ENCODE data around the gene DAPK2.

The DAPK2 gene

GRCh38 chr15:64011736-64012135 is 34.5 kb downstream of the DAPK2 start:
- no peak overlapping the region for H2AFZ ChIP-seq (ENCODE audit: low read depth, low read length)
- peaks cover 11% of the 10 kb centered on the region for H3K27me3 ChIP-seq (ENCODE audit: insufficient read depth, low read length, poor library complexity)
- no peak for DNase-seq
- H3K4me3 ChIP-seq (ENCODE audit: low read depth in 1 of 2, low read length in 2 of 2), result no peak overlapping the region
- no peak overlapping the region for H3K4me2 ChIP-seq (ENCODE audit: insufficient read depth, low read length)
- H3K9me3 ChIP-seq (ENCODE audit: insufficient read depth, low read length, severe bottlenecking), result no peaks in the 10 kb centered on the region
- H3K4me1 ChIP-seq (ENCODE audit: insufficient read depth, low read length), result no peaks in the 10 kb centered on the region
- H3K79me2 ChIP-seq (ENCODE audit: insufficient read depth, low read length), result no peaks in the 10 kb centered on the region
- no peaks in the 10 kb centered on the region for H4K20me1 ChIP-seq (ENCODE audit: insufficient read depth, low read length)
- TF ChIP-seq CTCF (IDR thresholded peaks at IDR 0.05; ENCODE audit: borderline replicate concordance, extremely low read depth, low read length, poor library complexity, severe bottlenecking), result no peak
- ATAC-seq (ENCODE audit: insufficient read depth, low read depth), result no peak
- no peak overlapping the region for H3K27ac ChIP-seq (ENCODE audit: low read length)
- no peaks in the 10 kb centered on the region for H3K36me3 ChIP-seq (ENCODE audit: insufficient read depth, low read length)
- no peak overlapping the region for H3K9ac ChIP-seq (ENCODE audit: low read depth, low read length)

GRCh38 chr15:64010719-64011118 is 35.6 kb downstream of the DAPK2 start:
- Histone ChIP-seq H4K20me1 (ENCODE audit: insufficient read depth, low read length) (no peaks in the 10 kb centered on the region), H3K36me3 (ENCODE audit: insufficient read depth, low read length) (no peaks in the 10 kb centered on the region), H3K9me3 (ENCODE audit: insufficient read depth, low read length, severe bottlenecking) (no peaks in the 10 kb centered on the region), H3K4me2 (ENCODE audit: insufficient read depth, low read length) (no peak overlapping the region), H3K4me1 (ENCODE audit: insufficient read depth, low read length) (no peaks in the 10 kb centered on the region), H2AFZ (ENCODE audit: low read depth, low read length) (no peak overlapping the region), H3K27me3 (ENCODE audit: insufficient read depth, low read length, poor library complexity) (peaks cover 11% of the 10 kb centered on the region), H3K79me2 (ENCODE audit: insufficient read depth, low read length) (no peaks in the 10 kb centered on the region), H3K9ac (ENCODE audit: low read depth, low read length) (no peak overlapping the region), H3K4me3 (ENCODE audit: low read depth in 1 of 2, low read length in 2 of 2) (no peak overlapping the region), H3K27ac (ENCODE audit: low read length) (no peak overlapping the region)
- TF ChIP-seq CTCF (IDR thresholded peaks at IDR 0.05; ENCODE audit: borderline replicate concordance, extremely low read depth, low read length, poor library complexity, severe bottlenecking) (no peak), EZH2 (IDR thresholded peaks at IDR 0.05; ENCODE audit: borderline replicate concordance, low read depth, low read length, severe bottlenecking) (no peak)
- ATAC-seq (ENCODE audit: insufficient read depth, low read depth), result peak; percentile 97
- peak; percentile 68 for DNase-seq

GRCh38 chr15:64009798-64010261 is 36.5 kb downstream of the DAPK2 start:
- H3K4me2 ChIP-seq (ENCODE audit: insufficient read depth, low read length), result no peak overlapping the region
- no peak for TF ChIP-seq EZH2 (IDR thresholded peaks at IDR 0.05; ENCODE audit: borderline replicate concordance, low read depth, low read length, severe bottlenecking)
- TF ChIP-seq CTCF (IDR thresholded peaks at IDR 0.05; ENCODE audit: borderline replicate concordance, extremely low read depth, low read length, poor library complexity, severe bottlenecking), result no peak
- no peak overlapping the region for H3K9ac ChIP-seq (ENCODE audit: low read depth, low read length)
- H3K79me2 ChIP-seq (ENCODE audit: insufficient read depth, low read length), result no peaks in the 10 kb centered on the region
- DNase-seq (no peak), ATAC-seq (ENCODE audit: insufficient read depth, low read depth) (no peak)
- no peaks in the 10 kb centered on the region for H4K20me1 ChIP-seq (ENCODE audit: insufficient read depth, low read length)
- no peak overlapping the region for H3K4me3 ChIP-seq (ENCODE audit: low read depth in 1 of 2, low read length in 2 of 2)
- no peaks in the 10 kb centered on the region for H3K36me3 ChIP-seq (ENCODE audit: insufficient read depth, low read length)
- H3K9me3 ChIP-seq (ENCODE audit: insufficient read depth, low read length, severe bottlenecking), result no peaks in the 10 kb centered on the region
- peaks cover 11% of the 10 kb centered on the region for H3K27me3 ChIP-seq (ENCODE audit: insufficient read depth, low read length, poor library complexity)
- H3K4me1 ChIP-seq (ENCODE audit: insufficient read depth, low read length), result no peaks in the 10 kb centered on the region
- H3K27ac ChIP-seq (ENCODE audit: low read length), result no peak overlapping the region
- H2AFZ ChIP-seq (ENCODE audit: low read depth, low read length), result no peak overlapping the region

- no peaks in the 10 kb centered on the region for H4K20me1 ChIP-seq (ENCODE audit: insufficient read depth, low read length)
- TF ChIP-seq EZH2 (IDR thresholded peaks at IDR 0.05; ENCODE audit: borderline replicate concordance, low read depth, low read length, severe bottlenecking) (no peak), CTCF (IDR thresholded peaks at IDR 0.05; ENCODE audit: borderline replicate concordance, extremely low read depth, low read length, poor library complexity, severe bottlenecking) (no peak)
- no peak overlapping the region for H3K27ac ChIP-seq (ENCODE audit: low read length)
- no peaks in the 10 kb centered on the region for H3K36me3 ChIP-seq (ENCODE audit: insufficient read depth, low read length)
- no peaks in the 10 kb centered on the region for H3K79me2 ChIP-seq (ENCODE audit: insufficient read depth, low read length)
- no peaks in the 10 kb centered on the region for H3K9me3 ChIP-seq (ENCODE audit: insufficient read depth, low read length, severe bottlenecking)
- H3K4me2 ChIP-seq (ENCODE audit: insufficient read depth, low read length), result no peak overlapping the region
- H3K4me1 ChIP-seq (ENCODE audit: insufficient read depth, low read length), result no peaks in the 10 kb centered on the region
- peaks cover 11% of the 10 kb centered on the region for H3K27me3 ChIP-seq (ENCODE audit: insufficient read depth, low read length, poor library complexity)
- DNase-seq (no peak), ATAC-seq (ENCODE audit: insufficient read depth, low read depth) (no peak)
- H3K4me3 ChIP-seq (ENCODE audit: low read depth in 1 of 2, low read length in 2 of 2), result no peak overlapping the region
- H2AFZ ChIP-seq (ENCODE audit: low read depth, low read length), result no peak overlapping the region
- H3K9ac ChIP-seq (ENCODE audit: low read depth, low read length), result no peak overlapping the region
These were observed 37.0 kb downstream of the DAPK2 start for GRCh38 chr15:64009241-64009640.
